Measurements from ENCODE around the gene DACH1.
A peak's percentile ranks its signal among the peaks of the same experiment; 100 is the strongest.
"Not testable (repeated sequence)": the region's sequence is repeated elsewhere in the genome, so short reads cannot be mapped to it uniquely, and the experiment has no call there.

Gene DACH1

DNA sequence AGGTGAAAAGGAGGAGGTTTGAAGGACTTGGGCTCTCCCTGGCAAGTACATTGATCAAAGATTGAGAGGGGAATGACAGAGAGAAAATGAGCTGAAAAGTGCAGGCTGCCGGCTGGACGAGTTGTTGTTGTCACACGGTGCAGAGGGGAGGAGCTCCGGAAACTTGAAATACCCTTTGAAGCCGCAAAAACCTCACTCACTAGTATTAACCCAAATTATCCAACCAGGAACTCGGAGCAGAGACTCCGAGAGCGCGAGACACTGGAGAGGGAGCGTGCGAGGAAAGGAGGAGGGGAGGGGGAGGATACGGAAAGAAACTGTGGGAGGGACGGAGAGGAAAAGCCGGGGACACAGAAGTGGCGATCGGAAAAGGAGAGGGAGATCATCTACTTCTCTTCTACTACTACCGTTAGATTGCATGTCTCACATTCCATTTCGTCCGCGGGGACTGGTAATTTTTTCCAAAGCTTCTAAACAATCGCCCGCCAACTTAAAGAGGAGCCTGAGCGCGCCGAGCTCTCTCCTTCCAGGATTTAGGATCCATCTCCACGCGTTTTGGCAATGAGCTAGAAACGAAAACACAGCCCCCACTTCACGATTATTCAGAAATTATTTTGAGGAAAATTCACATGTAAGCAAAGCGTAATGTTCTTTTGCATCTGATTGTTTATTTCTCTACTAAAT, at the start of gene DACH1:
DACH1 (minus strand) TSS at position 74 of the 684 bp plus-strand sequence.
- DNase-seq (ENCODE audit: low read depth, low spot score): peak; percentile 78

DNA sequence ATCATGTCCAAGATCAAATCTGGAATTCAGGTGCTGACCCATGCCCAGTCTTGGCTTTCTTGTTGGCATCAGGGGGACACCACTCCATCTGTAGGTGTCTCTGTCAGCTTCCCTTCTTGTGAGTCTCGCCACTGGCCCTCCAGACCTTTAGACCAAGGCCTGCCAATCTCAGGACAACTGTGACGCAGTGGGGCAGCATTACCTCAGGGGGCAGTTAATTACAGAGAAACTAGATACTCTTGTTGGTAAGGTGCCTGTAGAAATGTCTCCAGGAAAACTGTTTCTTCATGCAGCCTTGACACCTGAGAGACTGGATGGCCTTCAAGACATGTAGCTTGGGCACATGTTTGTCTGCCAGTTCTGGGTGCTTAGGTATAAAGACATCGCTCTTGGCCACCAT, 46.7 kb upstream of the DACH1 start:
- DNase-seq (ENCODE audit: low read depth, low spot score): no peak

GRCh38 chr13:71912524-71912923, 45.5 kb upstream of the DACH1 start:
- no peak for DNase-seq (ENCODE audit: low read depth, low spot score)

- DNase-seq (ENCODE audit: low read depth, low spot score): no peak
Measured at GRCh38 chr13:71906448-71906847, 39.4 kb upstream of the DACH1 start.

- peak; percentile 3 for DNase-seq (ENCODE audit: low read depth, low spot score)
Measured at GRCh38 chr13:71902676-71903075, 35.7 kb upstream of the DACH1 start.

- not testable (repeated sequence) for DNase-seq (ENCODE audit: low read depth, low spot score)
Measured at GRCh38 chr13:71893506-71893905, 26.5 kb upstream of the DACH1 start.

GRCh38 chr13:71886880-71887279, 19.9 kb upstream of the DACH1 start:
- DNase-seq (ENCODE audit: low read depth, low spot score): no peak

DNA sequence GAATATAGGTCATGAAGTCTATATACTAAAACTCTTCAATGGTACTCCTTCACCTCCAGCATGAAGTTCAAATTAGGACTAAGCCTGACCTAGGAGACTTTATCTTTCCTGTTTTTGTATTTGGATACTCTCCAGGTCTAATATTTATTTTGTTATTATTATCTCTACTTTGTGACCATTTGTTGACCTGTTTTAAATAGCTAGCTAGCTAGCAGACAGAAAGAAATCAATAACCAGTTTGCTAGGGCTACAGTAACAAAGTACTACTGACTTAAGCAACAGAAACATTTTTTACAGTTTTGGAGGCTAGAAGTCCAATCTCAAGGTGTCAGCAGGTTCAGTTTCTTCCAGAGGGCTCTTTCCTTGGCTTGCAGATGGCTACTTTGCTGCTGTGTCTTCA, 15.1 kb upstream of the DACH1 start:
- no peak for DNase-seq (ENCODE audit: low read depth, low spot score)

- DNase-seq (ENCODE audit: low read depth, low spot score): no peak
Measured at GRCh38 chr13:71880753-71881541, 13.9 kb upstream of the DACH1 start.

DNA sequence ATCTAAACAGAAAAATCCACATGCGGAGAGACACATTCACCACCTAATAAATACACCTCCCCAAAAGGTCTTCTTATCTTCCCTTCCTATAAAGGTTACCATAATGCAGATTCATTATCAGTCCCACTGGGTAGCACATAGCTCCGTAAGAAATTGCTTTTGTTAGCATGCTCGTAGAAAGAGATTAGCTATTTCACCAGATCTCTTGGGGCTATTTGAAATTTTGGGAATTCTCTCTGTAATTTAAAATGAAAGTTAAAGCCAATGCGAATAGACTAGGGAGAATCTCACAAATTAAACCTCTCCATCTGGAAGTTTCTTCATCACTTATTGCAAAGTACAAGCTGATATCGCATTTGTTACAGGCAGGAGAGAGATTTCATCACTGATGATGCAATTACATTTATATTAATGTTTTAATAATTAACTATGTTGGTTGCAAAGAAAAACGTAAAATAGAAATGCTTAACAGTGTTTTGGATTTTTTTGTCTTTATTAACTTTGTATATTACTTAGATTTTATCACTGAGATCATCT, 12.9 kb upstream of the DACH1 start:
- DNase-seq (ENCODE audit: low read depth, low spot score): no peak

GRCh38 chr13:71879129-71879535, 12.1 kb upstream of the DACH1 start:
- peak; percentile 51 for DNase-seq (ENCODE audit: low read depth, low spot score)

DNA sequence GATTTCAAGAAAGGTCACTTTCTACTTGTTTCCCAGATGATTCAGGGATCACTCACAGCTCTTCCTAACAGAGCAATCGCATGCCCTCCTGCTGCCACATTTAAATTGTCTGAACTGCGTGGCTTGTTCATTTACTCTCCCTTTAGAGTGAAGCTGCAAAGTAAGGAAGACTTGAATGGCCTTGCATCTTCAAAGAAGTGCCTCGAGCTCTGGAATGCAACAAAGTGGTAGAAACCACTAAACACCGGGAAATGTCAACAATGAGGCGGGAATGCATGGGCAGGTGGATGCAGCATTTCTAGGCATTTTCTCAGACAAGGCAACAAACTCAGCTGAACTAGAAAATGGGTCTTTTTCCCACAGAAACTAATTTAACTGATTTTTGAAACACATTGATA, 10.3 kb upstream of the DACH1 start:
- peak; percentile 84 for DNase-seq (ENCODE audit: low read depth, low spot score)

DNA sequence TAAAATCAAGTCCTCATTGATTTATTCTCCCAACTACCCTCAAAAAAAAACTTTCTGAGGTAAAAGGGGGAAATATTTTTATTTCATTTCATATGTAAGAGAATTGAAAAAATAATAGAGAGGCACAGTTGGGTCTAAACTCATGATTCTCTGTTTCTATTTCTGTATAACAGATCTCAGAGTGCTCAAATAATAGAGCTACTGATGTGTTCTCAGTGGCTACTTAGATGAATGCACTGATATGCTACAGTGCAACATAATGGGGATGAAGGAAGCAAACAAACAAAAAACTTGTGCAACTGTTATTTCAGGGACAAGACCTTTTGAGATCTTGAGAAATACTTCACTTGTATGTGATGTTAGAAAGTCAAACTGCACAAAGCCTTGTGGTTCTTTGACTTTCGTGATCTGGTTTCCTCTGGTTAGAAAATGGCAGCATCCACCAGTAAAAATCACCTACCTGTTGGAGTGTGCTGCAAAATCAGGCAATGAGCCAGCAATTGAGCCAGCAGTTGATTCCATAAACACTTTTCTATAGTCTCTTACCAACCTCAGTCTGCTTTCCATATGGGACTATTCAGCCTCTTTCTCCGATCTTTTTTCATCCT, 9.7 kb upstream of the DACH1 start:
- no peak for DNase-seq (ENCODE audit: low read depth, low spot score)

- DNase-seq (ENCODE audit: low read depth, low spot score): no peak
Measured at GRCh38 chr13:71875823-71876222, 8.8 kb upstream of the DACH1 start.

DNA sequence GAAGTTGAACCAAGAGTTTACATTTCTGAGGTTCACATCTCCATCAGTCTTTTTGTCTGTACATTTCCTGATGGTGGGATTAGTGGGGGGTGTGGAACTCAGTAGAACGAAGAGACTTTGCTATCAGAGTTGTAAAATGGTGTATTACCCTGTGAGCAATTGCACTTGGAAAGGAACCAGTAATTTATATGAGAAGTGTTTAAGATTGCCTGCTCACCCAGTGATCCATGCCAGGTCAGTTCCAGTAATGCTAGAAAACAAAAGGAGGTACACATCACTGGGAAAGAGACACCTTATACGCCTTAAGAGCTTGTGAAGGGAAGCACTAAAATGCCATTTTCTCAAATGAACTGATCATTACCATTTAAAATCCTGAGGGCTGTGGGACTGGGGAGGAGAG, 7.5 kb upstream of the DACH1 start:
- no peak for DNase-seq (ENCODE audit: low read depth, low spot score)

DNA sequence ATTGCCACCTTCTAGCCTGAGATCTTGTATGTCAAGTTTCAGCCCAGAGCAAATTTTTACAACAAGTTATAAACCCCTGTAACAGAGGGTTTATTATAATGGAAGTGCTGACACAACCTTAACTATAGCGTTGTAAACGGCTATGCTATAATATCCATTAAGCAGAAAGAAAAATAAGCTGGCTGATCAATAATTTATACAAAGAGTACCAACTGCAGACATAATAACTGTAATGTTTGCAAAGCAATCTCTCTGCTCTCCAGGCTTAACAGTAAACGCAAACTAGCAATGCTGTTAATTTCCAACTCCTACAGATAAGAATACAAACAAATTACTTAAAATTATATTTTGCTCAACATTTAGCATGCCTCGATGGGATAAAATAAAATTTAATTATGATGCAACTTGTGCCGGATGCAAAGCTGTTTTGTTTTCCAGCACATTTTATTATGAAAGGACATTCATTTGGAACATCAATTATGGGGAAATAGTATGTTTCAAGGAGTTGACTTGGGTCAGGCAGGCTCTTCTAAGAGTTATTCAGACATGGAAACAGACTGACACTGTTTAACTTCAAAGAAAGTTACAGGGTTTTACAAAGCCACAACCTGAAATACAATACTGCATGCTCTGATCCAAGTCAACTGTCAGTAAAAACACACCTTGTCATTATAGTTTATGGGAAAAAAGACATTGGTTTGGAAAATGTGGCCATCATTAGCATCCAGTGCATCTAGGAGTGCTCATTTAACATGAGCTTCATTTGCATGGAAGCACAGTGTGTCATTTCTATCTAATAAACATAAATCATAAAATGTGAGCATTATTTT, 6.6 kb upstream of the DACH1 start:
- no peak for DNase-seq (ENCODE audit: low read depth, low spot score)

- DNase-seq (ENCODE audit: low read depth, low spot score): no peak
Measured at GRCh38 chr13:71871844-71872243, 4.8 kb upstream of the DACH1 start.

DNA sequence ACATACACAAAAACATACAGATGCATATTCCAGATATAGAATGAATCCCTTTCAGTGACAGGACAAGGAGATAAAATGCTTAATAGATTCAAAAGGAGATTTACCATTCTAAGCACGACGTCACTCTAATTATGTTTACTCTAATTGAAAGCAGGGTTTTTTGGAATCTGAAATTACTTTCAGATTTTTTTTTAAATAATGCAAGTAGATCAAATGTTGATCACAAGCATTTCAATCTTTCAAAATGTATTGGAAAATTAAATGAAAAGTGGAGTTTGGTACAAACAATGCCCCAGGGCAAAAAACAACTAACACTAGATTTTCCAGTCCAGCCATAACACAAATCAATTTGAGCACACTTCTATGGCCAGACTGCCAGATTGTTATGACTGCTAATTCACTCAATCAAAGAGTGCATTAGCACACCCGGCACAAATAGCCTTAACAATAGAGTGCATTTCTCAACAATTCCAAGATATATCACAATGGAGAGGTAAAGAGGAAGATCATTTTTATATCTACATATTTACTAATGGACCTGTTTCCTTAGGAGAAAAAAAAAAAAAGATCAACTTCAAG, 4.3 kb upstream of the DACH1 start:
- no peak for DNase-seq (ENCODE audit: low read depth, low spot score)

DNA sequence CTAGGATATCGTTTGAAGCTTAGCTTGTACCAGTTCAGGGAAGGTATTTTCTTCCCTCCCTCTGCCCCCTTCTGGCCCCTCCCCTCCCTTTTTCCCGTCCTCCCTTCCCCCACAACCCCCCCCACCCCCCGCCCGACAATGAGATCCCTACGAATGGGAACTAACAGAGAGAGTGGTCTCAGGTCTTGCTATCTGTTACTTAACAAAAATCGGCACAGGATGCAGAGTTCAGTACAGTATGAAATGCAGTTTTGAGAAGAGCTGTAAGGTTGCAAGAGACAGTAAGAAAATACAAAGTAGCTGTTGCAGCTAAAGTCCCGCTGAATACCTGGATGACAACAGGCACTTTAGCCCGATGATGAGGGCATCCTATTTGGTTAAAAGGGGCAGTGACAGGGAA, 3.1 kb upstream of the DACH1 start:
- DNase-seq (ENCODE audit: low read depth, low spot score): no peak

DNA sequence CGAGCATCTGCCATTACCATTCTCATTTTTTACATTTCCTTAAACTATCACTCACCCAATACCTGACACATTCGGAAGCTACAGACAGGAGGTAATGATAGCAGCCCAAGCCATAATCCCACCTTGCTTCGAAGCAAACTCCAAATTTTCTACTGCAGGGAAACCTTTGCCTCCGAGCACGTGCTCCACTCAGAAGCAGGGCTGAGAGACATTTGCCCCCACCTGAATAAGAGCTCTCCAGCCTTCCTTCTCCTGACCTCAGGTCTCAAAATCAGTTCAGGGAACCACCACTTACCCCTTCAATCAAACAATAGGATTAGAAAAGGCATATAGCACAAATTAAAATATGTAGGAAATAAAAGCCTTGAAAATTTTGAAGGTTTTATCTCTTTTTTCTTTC, 2.3 kb upstream of the DACH1 start:
- peak; percentile 11 for DNase-seq (ENCODE audit: low read depth, low spot score)

Data from ELF-1 (cell line).